NCI-H226 (cell line): Measurements from ENCODE around the gene VAV3.
"Not testable (repeated sequence)": the region's sequence is repeated elsewhere in the genome, so short reads cannot be mapped to it uniquely, and the experiment has no call there.

Source experiments
- DNase-seq: peaks from one replicate; pipeline ENCODE4 v3.0.0-alpha.2; 2015

VAV3 gene

GRCh38 chr1:107965110-107965991 is at the start of gene VAV3:
VAV3 (minus strand) TSS chr1:107965180; CDS start chr1:107964869, 311 bp downstream.
- peak; percentile 38 for DNase-seq

DNA sequence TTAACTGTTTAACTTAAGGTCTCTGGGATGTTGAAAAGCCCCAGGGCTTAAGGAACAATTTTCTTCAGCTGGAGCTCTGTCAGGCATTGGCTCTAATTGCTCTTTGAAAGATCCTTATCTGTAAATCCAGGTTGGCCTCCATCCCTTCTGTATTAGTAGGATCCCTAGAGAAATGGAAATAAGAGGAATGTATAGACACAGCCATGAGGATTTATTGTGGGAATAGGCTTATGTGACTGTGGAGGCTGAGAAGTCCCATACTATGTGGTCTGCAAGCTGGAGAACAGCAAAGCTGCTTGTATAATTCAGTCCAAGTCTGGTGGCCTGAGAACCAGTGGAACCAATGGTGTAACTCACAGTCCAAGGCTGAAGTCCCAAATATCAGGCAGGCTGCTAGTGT is 47.6 kb upstream of the VAV3 start:
- DNase-seq: no peak

DNA sequence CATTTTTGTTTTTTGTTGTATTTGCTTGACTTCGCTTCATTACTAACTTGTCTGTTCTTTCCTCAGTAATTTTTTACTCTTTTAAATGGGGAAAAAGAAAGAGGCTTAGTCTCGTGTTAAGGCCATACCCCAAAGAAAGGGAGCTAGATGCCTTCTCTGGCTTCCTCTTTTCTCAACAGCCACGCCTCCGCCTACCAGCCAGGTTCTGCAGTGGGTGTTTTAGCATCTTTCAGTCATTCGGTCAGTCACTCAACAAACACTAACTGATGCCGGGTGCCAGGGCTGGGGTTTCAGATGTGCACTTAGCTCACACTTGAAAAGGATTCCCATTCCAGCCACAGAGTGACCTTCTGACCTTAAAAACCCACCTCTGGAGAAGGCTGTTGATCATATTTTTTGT is 46.3 kb upstream of the VAV3 start:
- no peak for DNase-seq

- no peak for DNase-seq
Observed at GRCh38 chr1:108010581-108010980, 45.6 kb upstream of the VAV3 start.

DNA sequence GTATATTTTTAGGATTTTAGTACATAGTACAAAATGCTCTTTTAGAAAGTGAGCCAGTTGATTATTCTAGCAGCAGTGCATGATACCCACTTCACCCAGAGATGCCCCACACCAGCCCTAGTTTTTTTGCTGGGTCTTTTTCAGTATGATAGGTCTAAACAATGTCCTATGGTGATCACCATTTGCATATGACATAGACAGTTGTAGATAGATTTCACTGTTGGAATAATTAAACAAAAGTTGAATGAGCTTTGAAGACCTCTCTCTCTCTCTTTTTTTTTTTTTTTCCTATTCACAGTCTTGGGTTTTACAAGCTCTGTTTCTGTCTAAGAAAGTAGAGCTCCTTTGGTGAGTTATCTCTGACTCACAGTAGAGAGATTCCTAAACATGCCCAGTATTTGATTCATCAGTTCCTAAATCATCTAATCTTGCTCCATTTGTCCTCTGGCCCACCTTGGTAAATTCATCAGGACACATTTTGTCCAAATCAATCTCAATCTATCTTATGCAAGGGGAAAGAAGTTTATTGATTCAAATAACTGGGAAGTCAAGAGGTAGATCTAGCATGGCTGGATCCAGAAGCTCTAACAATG is 44.7 kb upstream of the VAV3 start:
- peak; percentile 60 for DNase-seq

DNA sequence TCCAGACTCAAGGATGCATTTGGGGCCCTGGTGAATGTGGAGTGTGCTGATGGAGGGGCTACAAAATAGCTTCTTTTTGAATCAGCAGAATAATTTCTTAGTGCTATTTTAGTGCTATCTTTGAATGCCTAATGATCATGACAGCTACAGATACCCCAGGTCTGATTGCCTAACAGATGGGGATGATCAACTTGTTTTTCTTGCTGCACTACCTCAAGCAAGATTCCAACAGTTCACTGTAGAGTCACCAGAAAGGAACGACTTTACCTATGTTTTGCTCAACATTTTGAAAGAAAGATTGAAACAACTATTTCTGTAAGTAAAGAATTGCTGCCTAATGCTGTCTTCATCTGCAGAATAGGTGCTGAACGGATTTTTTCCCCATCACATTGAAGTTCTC is 42.6 kb upstream of the VAV3 start:
- DNase-seq: no peak

GRCh38 chr1:108007070-108007469 is 42.1 kb upstream of the VAV3 start:
- DNase-seq: no peak

DNA sequence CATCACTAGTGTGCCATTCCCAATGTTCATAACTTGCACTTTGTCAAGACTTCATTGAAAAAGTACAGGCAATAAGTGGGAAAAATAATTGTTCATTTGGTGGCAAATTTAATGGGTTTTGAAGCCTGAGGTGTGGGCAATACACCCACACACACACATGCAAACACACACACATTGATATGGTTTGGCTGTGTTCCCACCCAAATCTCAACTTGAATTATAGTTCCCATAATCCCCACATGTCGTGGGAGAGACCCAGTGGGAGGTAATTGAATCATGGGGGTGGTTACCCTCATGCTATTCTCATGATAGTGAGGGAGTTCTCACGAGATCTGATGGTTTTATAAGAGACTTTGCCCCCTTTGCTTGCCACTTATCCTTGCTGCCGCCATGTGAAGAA is 39.9 kb upstream of the VAV3 start:
- DNase-seq: not testable (repeated sequence)

- DNase-seq: peak; percentile 76
Observed at GRCh38 chr1:108000620-108001111, 35.7 kb upstream of the VAV3 start.

- no peak for DNase-seq
Observed at GRCh38 chr1:108000184-108000583, 35.2 kb upstream of the VAV3 start.

DNA sequence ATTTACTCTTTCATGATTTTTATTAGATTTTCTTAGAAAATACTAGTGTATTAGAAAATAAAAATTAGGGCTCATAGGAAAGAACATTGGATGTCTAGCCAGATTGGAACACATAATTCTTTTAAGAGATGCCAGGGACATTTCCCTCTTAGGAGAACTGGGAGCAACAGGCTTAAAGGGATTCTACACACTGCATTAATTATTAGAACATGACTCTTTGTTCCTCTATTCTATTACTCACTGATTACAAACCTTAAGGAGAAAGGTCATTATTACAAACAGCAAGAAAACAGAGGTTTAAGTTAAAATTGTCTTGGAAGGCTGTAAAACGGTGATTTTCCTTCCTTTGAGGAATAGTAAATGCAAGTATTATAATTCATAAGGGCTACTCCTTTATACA is 32.9 kb upstream of the VAV3 start:
- DNase-seq: no peak

DNA sequence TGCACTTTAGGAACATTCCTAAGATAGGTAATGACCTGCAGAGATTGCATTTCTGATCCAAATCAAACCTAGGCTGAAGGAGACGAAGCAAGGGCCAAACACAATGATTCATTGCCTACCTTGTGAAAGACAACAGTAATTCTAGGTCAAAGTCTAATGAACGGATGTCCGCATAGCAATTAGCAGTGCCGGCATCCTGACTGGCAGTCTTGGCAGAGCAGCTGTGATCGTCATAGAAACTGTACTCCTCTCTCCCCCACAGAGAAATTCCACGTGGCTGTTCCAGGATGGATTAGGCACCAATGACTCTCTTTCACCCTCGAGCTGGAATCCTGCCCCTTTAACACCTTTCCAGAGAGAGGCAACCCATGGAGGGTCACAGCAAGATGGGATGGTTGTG is 28.9 kb upstream of the VAV3 start:
- peak; percentile 15 for DNase-seq

DNA sequence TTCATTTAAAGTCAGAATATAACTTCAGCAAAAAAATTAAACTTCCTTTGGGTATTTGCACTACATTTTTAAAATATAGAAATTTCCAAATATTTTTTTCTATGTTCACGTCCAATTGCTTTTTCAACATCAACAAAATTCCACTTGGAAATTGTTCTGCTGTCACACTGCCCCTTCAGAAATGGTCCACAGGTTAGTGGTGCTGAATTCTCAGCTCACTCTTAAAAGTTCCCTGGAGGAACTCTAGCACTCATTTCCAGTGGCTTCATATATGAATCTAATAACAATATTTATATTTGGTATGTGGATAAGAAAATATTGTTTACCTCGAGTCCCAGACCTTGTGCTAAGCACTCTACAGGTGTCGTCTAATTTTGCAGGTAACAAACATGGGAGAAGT is 27.4 kb upstream of the VAV3 start:
- DNase-seq: no peak

DNA sequence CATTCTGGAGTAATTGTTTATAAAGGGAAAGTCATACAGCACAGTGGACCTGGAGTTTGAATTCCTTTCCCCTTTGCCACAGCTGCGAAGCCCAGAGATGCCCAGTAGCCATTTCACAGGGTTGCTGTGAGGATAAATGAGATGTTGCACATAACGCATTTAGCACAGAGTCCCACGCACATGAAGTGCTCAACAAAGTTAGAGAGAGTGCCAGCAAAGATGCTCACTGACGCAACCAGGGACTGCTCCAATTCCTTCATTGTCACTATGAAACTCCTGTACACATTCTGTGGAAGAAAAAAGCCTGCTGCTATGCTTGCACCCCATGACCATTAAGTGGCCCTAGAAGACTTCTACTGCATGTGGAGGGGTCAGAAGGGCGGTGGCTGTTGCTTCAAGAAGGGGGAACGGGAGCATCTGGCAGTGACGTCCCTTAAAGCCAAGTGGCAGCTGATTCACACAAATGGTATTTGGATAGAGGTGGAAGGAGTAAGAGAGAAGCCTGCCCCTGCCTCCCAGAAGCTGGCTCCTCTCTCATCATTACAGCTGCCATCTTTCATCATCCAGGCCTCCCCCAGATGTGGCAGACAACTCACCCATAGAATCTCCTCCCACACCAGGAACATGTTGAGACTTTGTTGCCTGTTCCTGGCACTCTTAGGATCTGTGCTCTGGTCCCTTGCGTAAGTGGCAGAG is 26.5 kb upstream of the VAV3 start:
- peak; percentile 63 for DNase-seq

GRCh38 chr1:107990606-107991005 is 25.6 kb upstream of the VAV3 start:
- peak; percentile 37 for DNase-seq

DNA sequence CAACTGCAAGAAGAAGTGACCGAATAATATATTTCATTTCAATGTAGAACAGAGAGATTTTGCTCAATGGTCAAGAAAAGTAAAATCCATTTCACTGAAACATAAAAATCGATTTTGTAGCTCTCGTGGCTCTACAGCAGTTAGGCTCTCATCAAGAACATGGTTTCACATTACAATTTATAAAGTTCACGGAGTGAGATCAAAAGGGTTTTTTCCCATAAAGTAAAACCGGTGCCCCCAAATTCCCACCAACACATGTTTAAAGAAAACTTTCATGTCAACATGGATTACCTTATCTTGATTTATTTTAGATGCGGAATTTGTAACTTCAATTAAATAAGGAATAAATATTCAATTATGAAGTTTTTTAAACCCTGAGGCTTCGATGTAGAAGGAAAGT is 16.3 kb upstream of the VAV3 start:
- no peak for DNase-seq

DNA sequence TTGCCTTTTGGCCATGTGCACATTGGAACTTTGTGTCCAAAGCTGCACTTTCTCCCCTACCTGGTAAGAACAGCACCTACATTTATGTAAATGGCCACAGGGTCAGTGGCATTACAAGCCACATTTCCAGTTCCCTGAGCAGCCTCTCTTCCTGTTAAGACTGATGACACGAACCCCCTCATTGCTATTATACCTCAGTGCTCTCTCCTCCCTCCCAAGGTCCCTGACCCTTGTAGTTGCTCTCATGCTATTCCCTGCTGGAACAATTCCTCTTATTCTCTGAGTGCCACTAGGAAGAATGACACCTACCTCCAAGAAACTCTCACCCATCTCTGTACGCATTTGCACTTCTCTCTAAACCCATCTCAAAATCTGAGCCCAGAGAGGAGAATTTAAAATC is 14.9 kb upstream of the VAV3 start:
- DNase-seq: no peak

GRCh38 chr1:107979088-107979487 is 14.1 kb upstream of the VAV3 start:
- no peak for DNase-seq

DNA sequence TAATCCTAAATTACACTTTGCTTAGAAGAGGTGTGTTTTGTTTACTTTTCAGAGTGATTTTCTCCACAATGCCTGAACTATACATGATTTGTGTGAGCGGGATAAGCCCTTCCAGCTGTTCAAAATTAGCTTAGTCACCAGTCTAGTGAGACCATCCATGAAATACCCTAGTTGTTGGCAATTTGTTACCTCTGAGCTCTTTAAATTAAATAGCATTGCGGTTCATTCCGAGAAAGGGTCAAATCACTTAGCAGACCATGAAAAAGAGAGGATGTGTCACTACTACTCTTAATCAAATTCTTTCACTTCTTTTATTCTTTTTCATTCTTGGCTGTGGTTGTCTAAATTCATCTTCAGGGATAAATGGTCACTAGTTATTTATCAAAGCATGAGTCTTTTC is 11.9 kb upstream of the VAV3 start:
- no peak for DNase-seq

DNA sequence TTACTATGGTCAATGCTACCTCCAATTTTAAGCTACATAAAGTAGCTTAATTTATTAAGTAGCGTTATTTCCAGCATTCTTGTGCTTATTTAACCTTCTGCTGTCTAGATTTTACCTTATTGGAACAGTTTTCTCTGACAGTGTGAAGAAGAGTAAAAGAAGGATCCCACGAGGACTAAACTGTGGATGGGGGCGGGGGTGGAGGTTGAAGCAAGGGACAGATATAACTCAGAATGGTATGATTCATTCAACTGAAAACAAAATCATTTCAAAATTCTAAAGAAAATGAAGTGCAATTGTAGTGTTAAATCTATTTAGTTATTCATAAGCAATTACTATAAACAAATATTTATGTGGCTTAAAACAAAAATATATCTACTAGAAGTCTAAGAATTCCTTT is 11.5 kb upstream of the VAV3 start:
- no peak for DNase-seq

DNA sequence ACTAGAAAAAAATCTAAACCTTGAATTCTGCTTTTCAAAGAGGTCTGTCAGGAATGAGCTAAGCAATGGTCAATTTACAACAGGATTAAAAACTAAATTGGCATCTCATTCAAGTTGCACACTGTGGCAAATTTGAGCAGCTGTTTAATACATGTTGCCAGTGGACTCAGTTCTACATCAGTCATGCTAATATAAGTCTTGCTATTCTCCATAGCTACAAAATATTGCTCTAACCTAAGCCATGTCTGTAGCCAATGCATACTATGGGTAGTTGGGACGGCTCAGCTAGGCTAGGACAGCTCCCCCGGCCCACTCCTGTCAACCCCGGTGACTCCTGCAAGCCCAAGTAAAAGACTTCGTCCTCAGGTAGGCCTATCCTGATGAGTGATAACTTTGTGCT is 10.9 kb upstream of the VAV3 start:
- no peak for DNase-seq

DNA sequence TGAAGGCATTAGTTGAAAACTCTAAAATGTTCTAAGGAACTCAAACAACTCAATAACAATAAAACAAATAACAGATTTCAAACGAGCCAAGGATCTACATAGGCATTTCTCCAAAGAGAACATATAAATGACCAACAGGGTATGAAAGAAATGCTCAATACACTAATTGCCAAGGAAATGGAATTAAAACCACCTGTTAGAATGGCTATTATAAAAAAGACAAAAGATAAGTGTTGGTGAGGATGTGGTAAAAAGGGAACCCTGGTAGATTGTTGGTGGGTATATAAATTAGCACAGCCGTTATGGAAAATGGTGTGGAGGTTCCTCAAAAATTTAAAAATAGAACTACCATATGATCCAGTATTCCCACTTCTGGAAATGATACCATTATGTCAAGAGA is 9.1 kb upstream of the VAV3 start:
- DNase-seq: no peak

GRCh38 chr1:107972391-107973180 is 7.6 kb upstream of the VAV3 start:
- no peak for DNase-seq
